GM18858 (cell line): ENCODE measurements around the gene GAPVD1.
"Not testable (repeated sequence)": the region's sequence is repeated elsewhere in the genome, so short reads cannot be mapped to it uniquely, and the experiment has no call there.

Source experiments
- ATAC-seq: cut with Tn5 transposase; IDR thresholded peaks from one replicate; pipeline ENCODE4 v1.9.1; 2021; ENCODE audit not compliant: unreplicated experiment

GAPVD1 gene

DNA sequence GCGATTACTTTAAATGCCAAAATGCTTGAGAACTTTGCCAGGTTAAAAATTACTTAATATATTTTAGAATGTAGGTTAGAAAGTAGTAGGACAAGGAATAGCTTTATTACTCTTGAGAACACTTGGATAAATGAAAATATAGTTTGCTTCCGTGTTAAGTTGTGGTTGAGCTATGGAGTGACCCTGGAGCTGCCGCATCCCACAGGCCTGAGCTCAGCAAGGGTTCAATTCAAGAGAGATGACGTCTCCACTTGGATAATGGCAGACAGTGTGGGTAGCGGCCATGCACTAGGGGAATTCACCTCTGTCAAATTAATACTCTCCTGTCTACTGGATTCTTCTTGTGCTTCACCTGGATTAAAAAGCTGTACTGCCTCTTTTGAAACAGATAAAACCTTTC, 105.0 kb downstream of the GAPVD1 start:
- ATAC-seq = no peak

- no peak for ATAC-seq
Observed at GRCh38 chr9:125370786-125371185, 109.2 kb downstream of the GAPVD1 start.

GRCh38 chr9:125372441-125373226, 111.0 kb downstream of the GAPVD1 start:
- no peak for ATAC-seq

- ATAC-seq = no peak
Observed at GRCh38 chr9:125374443-125375309, 113.0 kb downstream of the GAPVD1 start.

DNA sequence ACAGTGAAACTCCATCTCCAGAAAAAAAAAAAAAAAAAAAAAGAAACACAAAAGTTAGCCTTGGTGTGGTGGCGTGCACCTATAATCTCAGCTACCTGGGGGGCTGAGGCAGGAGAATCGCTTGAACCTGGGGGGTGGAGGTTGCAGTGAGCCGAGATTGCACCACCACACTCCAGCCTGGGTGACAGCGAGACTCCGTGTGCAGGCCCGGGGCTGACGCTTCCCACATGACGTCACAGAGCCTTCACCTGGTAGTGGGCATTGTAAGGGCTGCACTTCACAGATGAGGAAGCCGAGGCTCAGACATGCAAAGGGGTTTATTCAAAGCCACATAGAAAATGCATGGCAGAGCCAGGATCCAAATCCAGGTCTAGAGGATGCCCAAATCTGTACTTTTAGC, 114.2 kb downstream of the GAPVD1 start:
- no peak for ATAC-seq

GRCh38 chr9:125376261-125377226, 114.9 kb downstream of the GAPVD1 start:
- ATAC-seq = no peak

DNA sequence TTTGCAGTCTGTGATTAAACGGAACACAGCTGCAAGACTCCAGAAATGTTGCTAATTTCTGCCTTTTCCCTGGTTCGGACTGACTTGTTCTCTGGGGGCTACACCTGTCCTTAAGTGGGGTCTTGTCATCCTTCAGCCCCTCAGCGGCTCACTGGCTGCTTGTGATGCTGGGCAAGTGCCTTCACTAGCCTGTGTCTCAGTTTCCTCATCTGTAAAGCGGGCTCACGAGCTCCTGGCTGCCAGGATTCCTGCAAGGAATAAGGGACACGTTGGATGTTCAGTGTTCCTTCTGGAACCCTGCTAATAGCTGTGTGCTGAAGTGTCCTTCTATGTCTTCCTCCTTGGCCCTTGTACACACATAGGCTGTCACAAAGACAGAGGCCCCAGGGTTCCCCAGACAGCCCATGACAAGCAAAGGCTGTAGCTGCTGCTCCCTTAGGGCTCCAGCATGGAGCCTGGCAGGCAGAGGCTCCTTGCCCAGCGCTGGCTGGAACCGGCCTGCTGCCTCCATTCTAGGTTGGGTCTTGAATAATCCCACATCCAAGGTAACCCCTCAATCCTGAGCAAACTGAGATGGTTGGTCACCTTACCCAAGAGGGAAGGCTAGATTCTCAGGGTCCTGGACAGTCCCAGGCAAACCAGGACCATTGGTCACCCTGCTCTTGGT, 116.1 kb downstream of the GAPVD1 start:
- ATAC-seq = no peak

GRCh38 chr9:125378778-125379177, 117.2 kb downstream of the GAPVD1 start:
- ATAC-seq = no peak

DNA sequence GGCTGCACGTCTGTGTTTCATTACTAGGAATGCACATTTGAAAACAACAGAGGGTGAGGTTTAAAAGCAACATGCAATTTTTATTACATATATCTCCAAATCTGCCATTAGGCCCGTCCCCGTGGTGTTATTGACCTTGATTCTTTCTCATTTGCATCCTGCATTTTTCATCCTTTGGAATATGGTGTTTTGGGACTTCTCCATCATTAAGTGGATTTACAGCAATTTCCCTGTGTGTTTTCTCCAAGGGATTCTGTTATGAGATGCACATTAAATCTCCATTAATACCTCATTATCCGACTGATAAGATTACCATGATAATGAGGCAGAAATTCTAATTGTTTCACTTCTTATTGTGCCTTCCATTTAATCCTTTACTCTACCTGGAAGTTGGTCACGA, 117.6 kb downstream of the GAPVD1 start:
- no peak for ATAC-seq

GRCh38 chr9:125380406-125380805, 118.8 kb downstream of the GAPVD1 start:
- no peak for ATAC-seq

GRCh38 chr9:125387861-125388524, 126.4 kb downstream of the GAPVD1 start:
- ATAC-seq = no peak

DNA sequence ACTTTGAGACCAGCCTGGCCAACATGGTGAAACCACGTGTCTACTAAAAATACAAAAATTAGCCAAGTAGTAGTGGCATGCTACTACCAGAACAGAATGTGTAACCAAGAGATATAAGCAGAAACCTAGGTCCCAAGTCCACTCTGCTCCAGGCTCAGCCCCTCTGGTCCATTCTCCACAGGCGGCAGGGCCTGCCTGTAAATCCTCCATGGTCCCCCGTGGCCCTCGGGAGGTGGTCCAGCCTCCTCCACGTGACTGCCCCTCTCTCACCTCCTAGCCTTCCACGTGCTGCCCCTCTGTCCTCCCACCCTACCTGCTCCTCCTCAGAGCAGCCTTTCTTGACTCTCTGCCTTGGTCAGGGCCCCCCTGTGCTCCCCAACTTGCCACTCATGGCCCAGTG, 127.4 kb downstream of the GAPVD1 start:
- ATAC-seq = no peak

DNA sequence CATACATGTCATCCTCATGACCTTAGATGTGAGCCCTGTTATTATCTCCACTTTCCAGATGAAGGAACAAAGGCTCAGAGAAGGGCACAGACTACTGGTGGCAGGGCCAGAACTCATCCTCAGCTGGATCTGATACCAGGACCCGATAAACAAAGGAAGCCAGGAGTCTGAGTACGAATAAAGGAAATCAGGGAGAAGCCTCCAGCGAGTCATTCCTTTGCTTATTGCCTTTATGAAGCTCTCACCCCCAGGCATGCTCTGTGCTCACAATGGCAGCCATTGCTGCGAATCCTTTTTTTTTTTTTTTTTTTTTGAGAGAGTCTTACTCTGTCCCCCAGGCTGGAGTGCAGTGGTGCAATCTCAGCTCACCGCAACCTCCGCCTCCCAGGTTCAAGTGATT, 130.1 kb downstream of the GAPVD1 start:
- ATAC-seq = no peak

- ATAC-seq = no peak
Observed at GRCh38 chr9:125393426-125393825, 131.8 kb downstream of the GAPVD1 start.

DNA sequence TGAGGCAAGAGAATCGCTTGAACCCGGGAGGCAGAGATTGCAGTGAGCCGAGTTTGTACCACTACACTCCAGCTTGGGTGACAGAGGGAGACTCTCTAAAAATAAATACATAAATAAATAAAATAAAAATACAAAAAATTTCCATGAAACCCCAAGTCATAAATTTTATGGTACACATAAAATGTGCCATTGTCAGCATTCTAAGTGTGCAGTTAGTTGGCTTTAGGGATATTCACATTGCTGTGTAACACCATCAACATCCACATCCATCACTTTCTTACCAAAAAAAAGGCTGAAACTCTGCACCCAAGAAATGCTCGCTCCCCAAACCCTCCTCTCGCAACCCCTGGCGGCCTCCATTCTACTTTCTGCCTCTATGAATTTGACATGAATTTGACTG, 135.2 kb downstream of the GAPVD1 start:
- no peak for ATAC-seq

- ATAC-seq = no peak
Observed at GRCh38 chr9:125397736-125398135, 136.1 kb downstream of the GAPVD1 start.

DNA sequence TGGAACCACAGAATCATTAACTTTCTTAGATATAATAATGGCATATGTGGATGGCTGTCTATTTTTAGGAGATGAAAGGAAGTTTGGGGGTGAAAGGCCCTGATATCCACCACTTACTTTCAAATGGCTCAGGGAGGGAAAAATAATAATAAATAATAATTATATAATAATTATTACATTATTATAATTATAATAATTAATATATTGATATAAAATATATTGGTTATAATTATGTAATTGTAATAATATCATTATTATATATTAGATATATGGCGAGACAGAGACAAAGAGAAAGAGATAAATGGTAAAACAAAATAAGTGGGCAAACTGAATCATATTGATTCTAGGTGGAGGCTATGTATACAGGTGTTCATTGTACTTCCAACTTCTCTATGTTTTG, 136.6 kb downstream of the GAPVD1 start:
- no peak for ATAC-seq

GRCh38 chr9:125399165-125399564, 137.5 kb downstream of the GAPVD1 start:
- no peak for ATAC-seq

DNA sequence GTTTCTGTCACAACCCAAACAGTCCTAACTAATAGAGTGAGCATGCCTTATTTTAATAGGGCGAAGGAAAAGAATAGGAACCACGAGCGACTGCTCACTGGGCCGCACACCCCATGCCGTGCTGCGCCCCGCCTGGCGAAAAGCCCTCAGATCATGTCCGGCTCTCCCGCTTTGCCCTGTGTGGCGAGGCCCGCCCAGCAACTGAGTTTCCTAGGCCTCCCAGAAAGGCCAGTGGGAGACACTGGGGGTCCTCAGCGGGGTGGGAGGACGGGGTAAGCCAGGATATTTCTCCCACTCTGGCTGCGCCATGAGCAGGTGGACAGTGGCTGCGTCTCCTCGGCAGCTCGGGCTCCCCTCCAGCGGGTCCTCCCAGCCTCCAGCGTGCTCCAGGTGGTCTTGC, 138.0 kb downstream of the GAPVD1 start:
- ATAC-seq = no peak

DNA sequence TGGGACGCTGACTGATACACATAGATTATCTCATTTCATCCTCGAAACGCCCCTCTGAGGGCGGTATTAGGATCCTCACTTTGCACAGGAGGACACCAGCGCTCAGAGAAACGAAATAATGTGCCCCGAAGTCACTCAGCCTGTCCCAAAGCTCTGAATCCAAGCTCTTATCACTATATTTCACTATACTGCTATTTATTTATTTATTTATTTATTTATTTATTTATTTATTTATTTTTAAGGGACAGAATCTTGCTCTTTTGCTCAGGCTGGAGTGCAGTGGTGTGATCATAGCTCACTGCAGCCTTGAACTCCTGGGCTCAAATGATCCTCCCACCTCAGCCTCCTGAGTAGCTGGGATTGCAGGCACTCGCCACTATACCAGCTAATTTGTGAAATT, 138.6 kb downstream of the GAPVD1 start:
- ATAC-seq = not testable (repeated sequence)
